Cardiac muscle cell (in vitro differentiated cells and primary cell): ENCODE data around the gene UPF2. TPM values are rescaled to one million over a fixed set of nuclear protein-coding genes. Genes with fewer than 3 reads are reported as not detected.

Experiments
- DNase-seq, 2 donors: peaks; one replicate each; pipeline versions ENCODE4 v3.0.0 to v3.0.0-alpha.2; 2010 to 2017; ENCODE audit warnings: low read depth in 1 of 2, low spot score in 1 of 2
- H3K27ac ChIP-seq: fragments of 200-600 bp; sonication (generic); 2 replicates; pipeline ENCODE4 v1.5.1; 2016
- H3K27me3 ChIP-seq: fragments of 200-600 bp; sonication (generic); 2 replicates; pipeline ENCODE4 v1.6.0; 2016; ENCODE audit warnings: control low read depth
- H3K36me3 ChIP-seq: fragments of 200-600 bp; sonication (generic); 2 replicates; pipeline ENCODE4 v1.5.1; 2016; ENCODE audit warnings: control low read depth
- H3K4me1 ChIP-seq: fragments of 200-600 bp; sonication (generic); 2 replicates; pipeline ENCODE4 v1.8.1; 2017; ENCODE audit warnings: low read depth, mild to moderate bottlenecking, mixed run types
- H3K4me3 ChIP-seq: fragments of 200-600 bp; sonication (generic); 2 replicates; pipeline ENCODE4 v1.5.1; 2016; ENCODE audit warnings: mild to moderate bottlenecking
- H3K9me3 ChIP-seq: fragments of 200-600 bp; sonication (generic); 2 replicates; pipeline ENCODE4 v1.5.1; 2017; ENCODE audit warnings: low read depth, mild to moderate bottlenecking, control low read depth
- polyA plus RNA-seq: library from polyadenylated mRNA; unstranded; fragments of >200 nt; fragmentation: Nextera tagmentation; extraction: Ambion mirVana; gene quantifications from 2 replicates; pipeline ENCODE4 v1.2.1, GENCODE V29; 2016
- total RNA-seq: library from RNA; depleted of rRNA; stranded (reverse); fragments of >200 nt; gene quantifications from 2 replicates; pipeline ENCODE4 v1.2.3, GENCODE V29; 2016
- TF ChIP-seq, protein P1 (sequence below): IDR thresholded peaks from 2 replicates; pipeline ENCODE4 v1.5.1; 2012; ENCODE audit warnings: low read depth, mild to moderate bottlenecking, low read length

Gene UPF2
- total and polyA plus RNA-seq, 2 experiments from 2014 or later, result 12.8 to 13.2 TPM

GRCh38 chr10:11885437-11886137 is 157.0 kb downstream of the UPF2 start:
- Histone ChIP-seq H3K27me3 (no peaks in the 10 kb centered on the region), H3K4me3 (no peak overlapping the region), H3K9me3 (no peaks in the 10 kb centered on the region), H3K36me3 (no peaks in the 10 kb centered on the region), H3K4me1 (peaks cover 4% of the 10 kb centered on the region), H3K27ac (no peak overlapping the region)
- TF ChIP-seq, protein P1, sequence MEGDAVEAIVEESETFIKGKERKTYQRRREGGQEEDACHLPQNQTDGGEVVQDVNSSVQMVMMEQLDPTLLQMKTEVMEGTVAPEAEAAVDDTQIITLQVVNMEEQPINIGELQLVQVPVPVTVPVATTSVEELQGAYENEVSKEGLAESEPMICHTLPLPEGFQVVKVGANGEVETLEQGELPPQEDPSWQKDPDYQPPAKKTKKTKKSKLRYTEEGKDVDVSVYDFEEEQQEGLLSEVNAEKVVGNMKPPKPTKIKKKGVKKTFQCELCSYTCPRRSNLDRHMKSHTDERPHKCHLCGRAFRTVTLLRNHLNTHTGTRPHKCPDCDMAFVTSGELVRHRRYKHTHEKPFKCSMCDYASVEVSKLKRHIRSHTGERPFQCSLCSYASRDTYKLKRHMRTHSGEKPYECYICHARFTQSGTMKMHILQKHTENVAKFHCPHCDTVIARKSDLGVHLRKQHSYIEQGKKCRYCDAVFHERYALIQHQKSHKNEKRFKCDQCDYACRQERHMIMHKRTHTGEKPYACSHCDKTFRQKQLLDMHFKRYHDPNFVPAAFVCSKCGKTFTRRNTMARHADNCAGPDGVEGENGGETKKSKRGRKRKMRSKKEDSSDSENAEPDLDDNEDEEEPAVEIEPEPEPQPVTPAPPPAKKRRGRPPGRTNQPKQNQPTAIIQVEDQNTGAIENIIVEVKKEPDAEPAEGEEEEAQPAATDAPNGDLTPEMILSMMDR, result no peak
- no peak for DNase-seq

DNA sequence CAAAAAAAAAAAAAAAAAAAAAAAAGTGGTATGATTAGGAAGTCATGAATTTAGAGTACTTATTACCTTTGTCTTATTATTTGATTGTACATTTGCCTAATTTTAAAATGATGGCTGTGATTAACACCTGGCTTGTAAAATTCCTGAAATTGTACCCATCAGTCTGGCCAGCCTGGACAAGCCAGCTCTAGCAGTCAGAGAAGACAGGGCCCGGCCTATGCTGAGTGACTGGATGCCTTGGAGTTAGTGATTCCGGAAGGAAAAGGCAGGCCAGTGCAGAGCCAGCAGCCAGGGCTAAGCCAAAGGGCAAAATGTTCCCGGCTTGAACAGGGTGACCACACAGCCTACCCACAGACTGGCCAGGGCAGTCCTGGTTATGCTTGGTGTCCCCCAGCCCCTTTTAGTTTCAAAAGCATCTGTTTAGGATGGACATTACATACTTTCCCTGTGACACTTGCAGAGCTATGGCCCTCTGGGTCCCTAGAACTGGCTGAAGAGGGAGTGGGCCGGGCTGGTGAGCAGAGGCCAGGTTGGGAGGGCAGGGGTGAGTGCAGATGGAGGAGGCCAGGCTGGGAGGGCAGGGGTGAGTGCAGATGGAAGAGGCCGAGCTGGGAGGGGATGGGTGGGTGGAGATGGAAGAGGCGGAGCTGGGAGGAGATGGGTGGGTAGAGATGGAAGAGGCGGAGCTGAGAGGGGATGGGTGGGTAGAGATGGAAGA is 157.7 kb downstream of the UPF2 start:
- H3K27me3 ChIP-seq, result no peaks in the 10 kb centered on the region
- TF ChIP-seq, protein P1, result no peak
- H3K9me3 ChIP-seq, result no peaks in the 10 kb centered on the region
- H3K27ac ChIP-seq, result no peak overlapping the region
- no peak overlapping the region for H3K4me3 ChIP-seq
- no peak for DNase-seq
- peaks cover 4% of the 10 kb centered on the region for H3K4me1 ChIP-seq
- H3K36me3 ChIP-seq, result no peaks in the 10 kb centered on the region

- Histone ChIP-seq H3K4me3 (no peak overlapping the region), H3K27me3 (no peaks in the 10 kb centered on the region), H3K27ac (no peak overlapping the region), H3K36me3 (no peaks in the 10 kb centered on the region), H3K9me3 (no peaks in the 10 kb centered on the region), H3K4me1 (peaks cover 4% of the 10 kb centered on the region)
- TF ChIP-seq, protein P1, result no peak
- no peak for DNase-seq
These were observed 159.8 kb downstream of the UPF2 start for GRCh38 chr10:11882646-11883375.

DNA sequence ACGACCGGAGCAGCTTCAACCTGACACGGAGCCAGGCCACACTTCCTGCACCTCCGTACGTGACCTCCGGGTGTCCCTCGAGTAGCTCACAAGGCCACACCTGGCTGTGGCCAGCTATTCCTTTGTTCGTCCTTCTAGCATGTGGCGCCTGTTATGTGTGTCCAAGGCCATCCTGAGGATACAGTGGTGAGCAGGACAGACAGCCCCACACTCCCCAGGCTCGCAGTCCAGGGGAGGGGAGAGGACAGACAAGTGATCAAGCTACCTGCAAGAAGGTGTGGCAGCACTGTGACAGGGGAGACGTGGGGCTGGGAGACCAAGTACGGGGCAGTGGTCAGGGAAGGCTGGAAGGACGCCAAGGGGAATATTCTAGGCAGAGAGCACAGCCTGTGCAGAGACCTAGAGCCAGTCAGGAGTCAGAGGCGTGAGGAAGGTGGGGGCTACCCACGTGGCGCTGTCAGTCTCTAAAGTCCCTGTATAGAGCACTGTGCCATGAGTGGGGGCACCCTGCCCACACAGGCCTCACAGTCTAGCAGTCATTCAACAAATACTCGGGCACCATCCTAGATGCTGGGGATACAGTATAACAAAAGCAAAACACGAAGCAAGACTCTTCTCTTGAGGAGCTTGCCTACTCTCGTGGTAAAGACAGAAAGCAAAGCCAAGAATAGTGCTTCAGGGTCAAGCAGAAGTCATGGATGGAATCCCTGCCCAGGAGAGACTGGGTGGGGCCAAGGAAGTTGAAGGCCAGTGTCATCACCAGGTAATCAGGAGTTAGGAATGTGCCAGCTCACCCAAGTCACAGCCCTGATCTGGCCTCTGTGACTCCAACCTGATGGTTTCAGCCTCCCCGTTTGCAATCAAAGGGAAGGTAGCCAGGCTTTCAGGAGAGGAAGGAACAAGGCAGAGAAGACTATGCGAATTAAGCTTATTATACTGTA is 160.9 kb downstream of the UPF2 start:
- Histone ChIP-seq H3K27ac (peak overlapping the region; percentile 2), H3K36me3 (no peaks in the 10 kb centered on the region), H3K4me3 (no peak overlapping the region), H3K9me3 (no peaks in the 10 kb centered on the region), H3K27me3 (no peaks in the 10 kb centered on the region), H3K4me1 (peaks cover 8% of the 10 kb centered on the region)
- no peak for DNase-seq
- TF ChIP-seq, protein P1, result no peak

DNA sequence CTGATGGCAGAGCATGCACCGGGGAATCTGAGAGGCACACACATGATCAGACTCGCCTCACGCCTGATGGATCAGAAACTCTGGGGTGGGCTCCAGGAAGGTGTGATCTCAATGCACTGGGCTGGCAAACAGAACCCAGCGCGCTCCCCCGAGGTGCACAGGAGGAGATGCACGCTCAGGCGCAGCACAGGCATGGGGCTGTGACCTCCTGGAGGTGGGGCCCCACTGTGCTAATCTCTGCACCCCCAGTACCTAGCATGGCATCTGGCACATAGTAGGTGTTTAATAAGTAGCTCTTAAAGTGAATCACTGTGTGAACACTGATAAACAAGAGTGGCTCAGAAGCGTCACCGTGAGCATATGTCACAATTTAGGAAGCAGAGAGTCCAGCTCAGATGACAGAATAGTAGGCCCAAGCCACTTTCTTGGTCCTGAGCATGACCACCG is 161.6 kb downstream of the UPF2 start:
- H3K36me3 ChIP-seq, result no peaks in the 10 kb centered on the region
- no peak overlapping the region for H3K27ac ChIP-seq
- DNase-seq, result no peak
- H3K9me3 ChIP-seq, result no peaks in the 10 kb centered on the region
- H3K27me3 ChIP-seq, result no peaks in the 10 kb centered on the region
- H3K4me3 ChIP-seq, result no peak overlapping the region
- H3K4me1 ChIP-seq, result peaks cover 9% of the 10 kb centered on the region
- TF ChIP-seq, protein P1, result no peak
